ENCODE results near the gene MAB21L3.
"Not testable (repeated sequence)": the region's sequence is repeated elsewhere in the genome, so short reads cannot be mapped to it uniquely, and the experiment has no call there.

DNA sequence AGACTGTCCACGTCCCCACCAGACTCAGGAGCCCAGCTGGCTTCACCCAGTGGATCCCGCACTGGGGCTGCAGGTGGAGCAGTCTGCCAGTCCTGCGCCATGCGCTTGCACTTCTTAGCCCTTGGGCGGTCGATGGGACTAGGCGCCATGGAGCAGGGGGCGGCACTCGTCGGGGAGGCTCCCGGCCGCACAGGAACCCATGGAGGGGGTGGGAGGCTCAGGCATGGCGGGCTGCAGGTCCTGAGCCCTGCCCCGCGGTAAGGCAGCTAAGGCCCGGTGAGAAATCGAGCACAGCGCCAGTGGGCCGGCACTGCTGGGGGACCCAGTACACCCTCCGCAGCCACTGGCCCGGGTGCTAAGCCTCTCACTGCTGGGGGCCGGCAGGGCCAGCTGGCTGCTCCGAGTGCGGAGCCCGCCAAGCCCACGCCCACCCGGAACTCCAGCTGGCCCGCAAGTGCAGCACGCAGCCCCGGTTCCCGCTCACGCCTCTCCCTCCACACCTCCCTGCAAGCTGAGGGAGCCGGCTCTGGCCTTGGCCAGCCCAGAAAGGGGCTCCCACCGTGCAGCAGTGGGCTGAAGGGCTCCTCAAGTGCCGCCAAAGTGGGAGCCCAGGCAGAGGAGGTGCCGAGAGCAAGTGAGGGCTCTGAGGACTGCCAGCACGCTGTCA lies 35.4 kb downstream of the MAB21L3 start:
- TF ChIP-seq POLR2AphosphoS5, POLR2A (IDR thresholded peaks at IDR 0.05): not testable (repeated sequence)
- TF ChIP-seq, protein P1, sequence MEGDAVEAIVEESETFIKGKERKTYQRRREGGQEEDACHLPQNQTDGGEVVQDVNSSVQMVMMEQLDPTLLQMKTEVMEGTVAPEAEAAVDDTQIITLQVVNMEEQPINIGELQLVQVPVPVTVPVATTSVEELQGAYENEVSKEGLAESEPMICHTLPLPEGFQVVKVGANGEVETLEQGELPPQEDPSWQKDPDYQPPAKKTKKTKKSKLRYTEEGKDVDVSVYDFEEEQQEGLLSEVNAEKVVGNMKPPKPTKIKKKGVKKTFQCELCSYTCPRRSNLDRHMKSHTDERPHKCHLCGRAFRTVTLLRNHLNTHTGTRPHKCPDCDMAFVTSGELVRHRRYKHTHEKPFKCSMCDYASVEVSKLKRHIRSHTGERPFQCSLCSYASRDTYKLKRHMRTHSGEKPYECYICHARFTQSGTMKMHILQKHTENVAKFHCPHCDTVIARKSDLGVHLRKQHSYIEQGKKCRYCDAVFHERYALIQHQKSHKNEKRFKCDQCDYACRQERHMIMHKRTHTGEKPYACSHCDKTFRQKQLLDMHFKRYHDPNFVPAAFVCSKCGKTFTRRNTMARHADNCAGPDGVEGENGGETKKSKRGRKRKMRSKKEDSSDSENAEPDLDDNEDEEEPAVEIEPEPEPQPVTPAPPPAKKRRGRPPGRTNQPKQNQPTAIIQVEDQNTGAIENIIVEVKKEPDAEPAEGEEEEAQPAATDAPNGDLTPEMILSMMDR (IDR thresholded peaks at IDR 0.05): not testable (repeated sequence)
